ENCODE results near the gene ANO6.

ANO6 gene

GRCh38 chr12:45416126-45416525 lies 200.2 kb downstream of the ANO6 start:
- DNase-seq = no peak

GRCh38 chr12:45418520-45418919 lies 202.6 kb downstream of the ANO6 start:
- DNase-seq = no peak

- DNase-seq = no peak
Observed at GRCh38 chr12:45419317-45419814, 203.5 kb downstream of the ANO6 start.

GRCh38 chr12:45421736-45422135 lies 205.8 kb downstream of the ANO6 start:
- no peak for DNase-seq

GRCh38 chr12:45423931-45424330 lies 208.0 kb downstream of the ANO6 start:
- DNase-seq = no peak

GRCh38 chr12:45425426-45425825 lies 209.5 kb downstream of the ANO6 start:
- no peak for DNase-seq

GRCh38 chr12:45426294-45426693 lies 210.4 kb downstream of the ANO6 start:
- no peak for DNase-seq

- DNase-seq = no peak
Observed at GRCh38 chr12:45427042-45427441, 211.1 kb downstream of the ANO6 start.

GRCh38 chr12:45429831-45430230 lies 213.9 kb downstream of the ANO6 start:
- DNase-seq = no peak

GRCh38 chr12:45431126-45431525 lies 215.2 kb downstream of the ANO6 start:
- DNase-seq = no peak

GRCh38 chr12:45432710-45433109 lies 216.8 kb downstream of the ANO6 start:
- DNase-seq = no peak

GRCh38 chr12:45433441-45433868 lies 217.6 kb downstream of the ANO6 start:
- DNase-seq = no peak

- DNase-seq = no peak
Observed at GRCh38 chr12:45434094-45434493, 218.2 kb downstream of the ANO6 start.

- no peak for DNase-seq
Observed at GRCh38 chr12:45435945-45436710, 220.2 kb downstream of the ANO6 start.

GRCh38 chr12:45439039-45439438 lies 223.1 kb downstream of the ANO6 start:
- no peak for DNase-seq

GRCh38 chr12:45446013-45446412 lies 230.1 kb downstream of the ANO6 start:
- no peak for DNase-seq

GRCh38 chr12:45458238-45458637 lies 242.3 kb downstream of the ANO6 start:
- DNase-seq = no peak

- no peak for DNase-seq
Observed at GRCh38 chr12:45458854-45459807, 243.2 kb downstream of the ANO6 start.

GRCh38 chr12:45462506-45462905 lies 246.6 kb downstream of the ANO6 start:
- DNase-seq = no peak

GRCh38 chr12:45464699-45465098 lies 248.8 kb downstream of the ANO6 start:
- DNase-seq = no peak

- no peak for DNase-seq
Observed at GRCh38 chr12:45468751-45469615, 253.1 kb downstream of the ANO6 start.

- no peak for DNase-seq
Observed at GRCh38 chr12:45469902-45470301, 254.0 kb downstream of the ANO6 start.

- no peak for DNase-seq
Observed at GRCh38 chr12:45473636-45474035, 257.7 kb downstream of the ANO6 start.
